Astrocyte (in vitro differentiated cells and primary cell): ENCODE data around the gene METRNL. TPM values are rescaled to one million over a fixed set of nuclear protein-coding genes. Genes with fewer than 3 reads are reported as not detected.

Experiments
- DNase-seq: peaks from one replicate; pipeline ENCODE4 v3.0.0-alpha.2; 2010; ENCODE audit warnings: low read depth
- FAIRE-seq: peaks from 2 replicates; lab custom pipeline; 2011; peaks lifted over from hg19 to GRCh38; lab: Jason Lieb, UNC
- H2AFZ ChIP-seq: 2 replicates; pipeline ENCODE4 v1.6.0; 2012; ENCODE audit warnings: low read depth, low read length, inconsistent platforms
- H3K27ac ChIP-seq: 2 replicates; pipeline ENCODE4 v1.5.1; 2011; ENCODE audit warnings: low read depth, low read length, inconsistent platforms
- H3K27me3 ChIP-seq: 2 replicates; pipeline ENCODE4 v1.6.0; 2011; ENCODE audit warnings: low read length, inconsistent platforms; ENCODE audit not compliant: insufficient read depth
- H3K36me3 ChIP-seq: 2 replicates; pipeline ENCODE4 v1.5.1; 2011; ENCODE audit warnings: low read length, inconsistent platforms; ENCODE audit not compliant: insufficient read depth
- H3K4me1 ChIP-seq: 2 replicates; pipeline ENCODE4 v1.5.1; 2011; ENCODE audit warnings: low read length, inconsistent platforms; ENCODE audit not compliant: insufficient read depth
- H3K4me2 ChIP-seq: 2 replicates; pipeline ENCODE4 v1.6.0; 2012; ENCODE audit warnings: low read length, inconsistent platforms
- H3K4me3 ChIP-seq: 2 replicates; pipeline ENCODE4 v1.5.1; 2011; ENCODE audit warnings: low read depth, mild to moderate bottlenecking, low read length, inconsistent platforms; ENCODE audit not compliant: insufficient read depth
- H3K79me2 ChIP-seq: 2 replicates; pipeline ENCODE4 v1.6.0; 2012; ENCODE audit warnings: mild to moderate bottlenecking, low read length, inconsistent platforms; ENCODE audit not compliant: insufficient read depth
- H3K9ac ChIP-seq: 2 replicates; pipeline ENCODE4 v1.6.0; 2012; ENCODE audit warnings: mild to moderate bottlenecking, low read length, inconsistent platforms
- H3K9me3 ChIP-seq: 2 replicates; pipeline ENCODE4 v1.5.1; 2012; ENCODE audit warnings: low read depth, mild to moderate bottlenecking, low read length, inconsistent platforms; ENCODE audit not compliant: insufficient read depth
- H4K20me1 ChIP-seq: 2 replicates; pipeline ENCODE4 v1.6.0; 2012; ENCODE audit warnings: low read length, inconsistent platforms; ENCODE audit not compliant: insufficient read depth
- H3K27ac Mint-ChIP-seq: one replicate; pipeline ENCODE4 v1.8.0; 2021; ENCODE audit warnings: mild to moderate bottlenecking, mixed read lengths; ENCODE audit not compliant: unreplicated experiment
- H3K27me3 Mint-ChIP-seq: one replicate; pipeline ENCODE4 v1.8.0; 2021; ENCODE audit warnings: low read depth, mixed read lengths; ENCODE audit not compliant: unreplicated experiment
- H3K36me3 Mint-ChIP-seq: one replicate; pipeline ENCODE4 v1.8.0; 2021; ENCODE audit warnings: low read depth, mixed read lengths; ENCODE audit not compliant: unreplicated experiment
- H3K4me1 Mint-ChIP-seq: one replicate; pipeline ENCODE4 v1.8.0; 2021; ENCODE audit warnings: low read depth, mixed read lengths; ENCODE audit not compliant: unreplicated experiment
- H3K4me3 Mint-ChIP-seq: one replicate; pipeline ENCODE4 v1.8.0; 2021; ENCODE audit warnings: mild to moderate bottlenecking, moderate library complexity, mixed read lengths; ENCODE audit not compliant: unreplicated experiment
- H3K9me3 Mint-ChIP-seq: one replicate; pipeline ENCODE4 v1.8.0; 2021; ENCODE audit warnings: mild to moderate bottlenecking, mixed read lengths; ENCODE audit not compliant: unreplicated experiment
- EZH2 ChIP-seq: IDR thresholded peaks from 2 replicates; pipeline ENCODE4 v1.6.1; 2012; ENCODE audit warnings: mild to moderate bottlenecking, low read length, inconsistent platforms; ENCODE audit not compliant: insufficient read depth
- total RNA-seq: library from RNA; stranded (reverse); gene quantifications from 2 replicates; pipeline ENCODE4 v1.2.1, GENCODE V29; 2021
- TF ChIP-seq, protein P1 (sequence below): IDR thresholded peaks from 2 replicates; pipeline ENCODE4 v1.5.1; 2011; ENCODE audit warnings: low read depth, mild to moderate bottlenecking, inconsistent platforms, low read length, moderate library complexity; ENCODE audit not compliant: insufficient read depth

The METRNL gene
- total RNA-seq, 1 donor from 2014 or later: 36.7 TPM

- H3K27me3 ChIP-seq: no peaks in the 10 kb centered on the region
- H3K27ac Mint-ChIP-seq: no peak overlapping the region
- H3K4me2 ChIP-seq: no peak overlapping the region
- H3K36me3 Mint-ChIP-seq: no peaks in the 10 kb centered on the region
- H3K9me3 ChIP-seq: no peaks in the 10 kb centered on the region
- no peak overlapping the region for H3K27ac ChIP-seq
- TF ChIP-seq, protein P1, sequence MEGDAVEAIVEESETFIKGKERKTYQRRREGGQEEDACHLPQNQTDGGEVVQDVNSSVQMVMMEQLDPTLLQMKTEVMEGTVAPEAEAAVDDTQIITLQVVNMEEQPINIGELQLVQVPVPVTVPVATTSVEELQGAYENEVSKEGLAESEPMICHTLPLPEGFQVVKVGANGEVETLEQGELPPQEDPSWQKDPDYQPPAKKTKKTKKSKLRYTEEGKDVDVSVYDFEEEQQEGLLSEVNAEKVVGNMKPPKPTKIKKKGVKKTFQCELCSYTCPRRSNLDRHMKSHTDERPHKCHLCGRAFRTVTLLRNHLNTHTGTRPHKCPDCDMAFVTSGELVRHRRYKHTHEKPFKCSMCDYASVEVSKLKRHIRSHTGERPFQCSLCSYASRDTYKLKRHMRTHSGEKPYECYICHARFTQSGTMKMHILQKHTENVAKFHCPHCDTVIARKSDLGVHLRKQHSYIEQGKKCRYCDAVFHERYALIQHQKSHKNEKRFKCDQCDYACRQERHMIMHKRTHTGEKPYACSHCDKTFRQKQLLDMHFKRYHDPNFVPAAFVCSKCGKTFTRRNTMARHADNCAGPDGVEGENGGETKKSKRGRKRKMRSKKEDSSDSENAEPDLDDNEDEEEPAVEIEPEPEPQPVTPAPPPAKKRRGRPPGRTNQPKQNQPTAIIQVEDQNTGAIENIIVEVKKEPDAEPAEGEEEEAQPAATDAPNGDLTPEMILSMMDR: no peak
- TF ChIP-seq EZH2: no peak
- peaks cover under 1% of the 10 kb centered on the region for H3K9me3 Mint-ChIP-seq
- no peaks in the 10 kb centered on the region for H3K79me2 ChIP-seq
- peaks cover 12% of the 10 kb centered on the region for H4K20me1 ChIP-seq
- no peak overlapping the region for H3K4me3 ChIP-seq
- H3K9ac ChIP-seq: no peak overlapping the region
- no peaks in the 10 kb centered on the region for H3K36me3 ChIP-seq
- FAIRE-seq: no peak
- DNase-seq: no peak
- no peaks in the 10 kb centered on the region for H3K27me3 Mint-ChIP-seq
- H3K4me1 Mint-ChIP-seq: peaks cover 5% of the 10 kb centered on the region
- H2AFZ ChIP-seq: no peak overlapping the region
- no peak overlapping the region for H3K4me3 Mint-ChIP-seq
- H3K4me1 ChIP-seq: peaks cover 14% of the 10 kb centered on the region
Measured at GRCh38 chr17:83101805-83102480, 22.5 kb downstream of the METRNL start.

DNA sequence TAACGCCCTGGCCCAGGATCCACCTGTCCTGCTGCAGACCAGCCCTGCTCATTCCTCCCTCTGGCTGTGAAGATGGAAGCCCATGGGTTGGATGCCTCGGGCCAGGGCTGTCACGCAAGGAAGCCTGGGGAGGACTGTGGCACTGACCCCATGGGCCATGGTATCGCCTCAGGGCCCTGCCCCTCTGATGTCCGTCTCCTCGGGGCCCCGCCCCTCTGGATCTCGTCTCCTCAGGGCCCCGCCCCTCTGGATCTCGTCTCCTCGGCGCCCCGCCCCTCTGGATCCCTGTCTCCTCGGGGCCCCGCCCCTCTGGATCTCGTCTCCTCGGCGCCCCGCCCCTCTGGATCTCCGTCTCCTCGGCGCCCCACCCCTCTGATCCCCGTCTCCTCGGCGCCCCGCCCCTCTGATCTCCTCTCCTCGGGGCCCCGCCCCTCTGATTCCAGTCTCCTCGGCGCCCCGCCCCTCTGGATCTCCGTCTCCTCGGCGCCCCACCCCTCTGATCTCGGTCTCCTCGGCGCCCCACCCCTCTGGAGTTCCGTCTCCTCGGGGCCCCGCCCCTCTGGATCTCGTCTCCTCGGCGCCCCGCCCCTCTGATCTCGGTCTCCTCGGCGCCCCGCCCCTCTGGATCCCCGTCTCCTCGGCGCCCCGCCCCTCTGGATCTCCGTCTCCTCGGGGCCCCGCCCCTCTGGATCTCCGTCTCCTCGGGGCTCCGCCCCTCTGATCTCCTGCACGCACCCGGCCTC is 24.0 kb downstream of the METRNL start:
- H3K4me1 ChIP-seq: peaks cover 14% of the 10 kb centered on the region
- no peaks in the 10 kb centered on the region for H3K27me3 ChIP-seq
- FAIRE-seq: no peak
- H3K9me3 ChIP-seq: no peaks in the 10 kb centered on the region
- H3K27me3 Mint-ChIP-seq: no peaks in the 10 kb centered on the region
- peaks cover 1% of the 10 kb centered on the region for H4K20me1 ChIP-seq
- H3K4me3 Mint-ChIP-seq: no peak overlapping the region
- H3K27ac Mint-ChIP-seq: no peak overlapping the region
- TF ChIP-seq, protein P1: no peak
- no peak for TF ChIP-seq EZH2
- no peak overlapping the region for H3K27ac ChIP-seq
- H3K4me3 ChIP-seq: no peak overlapping the region
- no peak for DNase-seq
- H3K9me3 Mint-ChIP-seq: peaks cover 4% of the 10 kb centered on the region
- H3K4me1 Mint-ChIP-seq: peaks cover 6% of the 10 kb centered on the region
- H3K79me2 ChIP-seq: no peaks in the 10 kb centered on the region
- H2AFZ ChIP-seq: no peak overlapping the region
- peak overlapping the region; percentile 30 for H3K4me2 ChIP-seq
- H3K36me3 Mint-ChIP-seq: no peaks in the 10 kb centered on the region
- H3K9ac ChIP-seq: no peak overlapping the region
- H3K36me3 ChIP-seq: no peaks in the 10 kb centered on the region

- Histone ChIP-seq H3K9ac (no peak overlapping the region), H3K4me3 (no peak overlapping the region), H3K4me2 (no peak overlapping the region), H4K20me1 (no peaks in the 10 kb centered on the region), H3K79me2 (no peaks in the 10 kb centered on the region), H2AFZ (no peak overlapping the region), H3K4me1 (peaks cover 13% of the 10 kb centered on the region), H3K36me3 (no peaks in the 10 kb centered on the region), H3K27ac (no peak overlapping the region), H3K27me3 (no peaks in the 10 kb centered on the region), H3K9me3 (no peaks in the 10 kb centered on the region)
- Mint-ChIP-seq H3K4me1 (peaks cover 6% of the 10 kb centered on the region), H3K27me3 (no peaks in the 10 kb centered on the region), H3K4me3 (no peak overlapping the region), H3K27ac (no peak overlapping the region), H3K9me3 (peaks cover 10% of the 10 kb centered on the region), H3K36me3 (no peaks in the 10 kb centered on the region)
- DNase-seq: no peak
- no peak for FAIRE-seq
- TF ChIP-seq, protein P1: no peak
- no peak for TF ChIP-seq EZH2
Measured at GRCh38 chr17:83103943-83104311, 24.5 kb downstream of the METRNL start.
